OCI-LY7 (cell line): Measurements from ENCODE around the gene EGLN2.

ENCODE experiments used
- CTCF ChIP-seq: fragments of 200-600 bp; sonication (generic); conservative IDR thresholded peaks from 2 replicates; pipeline ENCODE4 v1.5.1; 2014; ENCODE audit warnings: mild to moderate bottlenecking, antibody characterized with exemption, low read length, moderate library complexity, mixed read lengths
- EZH2phosphoT487 ChIP-seq: fragments of 200-600 bp; sonication (generic); IDR thresholded peaks from 2 replicates; pipeline ENCODE4 v1.6.1; 2018; ENCODE audit warnings: low read depth, borderline replicate concordance, mild to moderate bottlenecking, mixed run types, antibody characterized with exemption, low read length, moderate library complexity, mixed read lengths

DNA sequence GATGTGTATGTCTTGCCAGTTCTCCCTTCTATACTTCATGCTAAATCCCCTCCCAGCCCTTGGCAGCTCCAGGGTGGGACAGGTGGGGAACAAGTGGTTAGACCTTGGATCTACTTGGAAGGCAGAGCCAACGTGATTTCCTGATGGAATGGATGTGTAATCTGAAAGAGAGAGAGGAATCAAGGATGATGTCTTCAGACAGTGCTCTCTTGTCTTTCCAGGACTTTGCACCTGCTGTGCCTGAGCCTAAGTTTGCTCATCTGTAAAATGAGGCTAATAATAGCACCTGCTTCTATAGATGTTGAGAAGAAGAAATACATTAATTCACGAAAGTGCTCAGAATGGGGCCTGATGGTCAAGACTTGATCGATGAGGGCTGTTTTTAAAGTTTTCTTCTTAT, 7.0 kb upstream of the EGLN2 start:
- TF ChIP-seq CTCF = no peak
- no peak for TF ChIP-seq EZH2phosphoT487
